ENCODE measurements around the gene LSS.

LSS gene

DNA sequence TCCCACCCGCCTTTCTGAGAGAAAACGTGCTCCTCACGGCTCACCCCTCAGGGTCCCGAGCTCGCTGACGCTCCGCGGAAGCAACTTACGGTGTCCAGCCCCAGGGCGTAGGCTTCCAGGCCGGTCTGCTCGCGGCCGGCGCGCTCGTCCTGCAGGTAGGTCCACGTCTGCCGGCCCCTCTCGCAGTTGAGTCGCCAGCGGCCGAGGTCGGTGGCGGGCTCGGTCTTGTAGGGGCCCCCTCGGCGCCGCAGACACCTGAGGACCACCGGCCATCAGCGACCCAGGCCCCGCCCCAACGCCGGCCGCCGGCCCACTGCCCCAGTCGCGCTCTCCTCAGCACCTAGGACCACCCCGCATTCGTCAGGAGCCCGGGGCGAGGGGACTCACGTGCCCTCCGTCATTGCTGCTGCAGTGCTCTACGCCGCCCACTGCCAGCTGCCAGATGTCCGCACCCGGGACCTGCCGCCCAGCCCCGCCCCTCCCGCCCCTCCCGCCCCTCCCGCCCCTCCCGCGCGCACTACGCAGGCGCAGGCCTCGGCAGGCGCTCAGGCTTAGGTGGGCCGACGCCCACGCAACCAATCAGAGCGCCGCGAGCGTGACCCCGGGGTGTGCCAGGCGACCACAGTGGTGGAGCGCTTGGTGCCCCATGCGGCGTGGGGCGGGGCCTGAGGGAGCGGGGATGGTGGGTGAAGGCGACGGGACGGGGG is at the start of gene LSS:
TSS of gene LSS (minus strand) at position 430 of the 707 bp plus-strand sequence. CDS start at position 401, 29 bp downstream.
- peak; percentile 95 for DNase-seq (ENCODE audit: low spot score)

DNA sequence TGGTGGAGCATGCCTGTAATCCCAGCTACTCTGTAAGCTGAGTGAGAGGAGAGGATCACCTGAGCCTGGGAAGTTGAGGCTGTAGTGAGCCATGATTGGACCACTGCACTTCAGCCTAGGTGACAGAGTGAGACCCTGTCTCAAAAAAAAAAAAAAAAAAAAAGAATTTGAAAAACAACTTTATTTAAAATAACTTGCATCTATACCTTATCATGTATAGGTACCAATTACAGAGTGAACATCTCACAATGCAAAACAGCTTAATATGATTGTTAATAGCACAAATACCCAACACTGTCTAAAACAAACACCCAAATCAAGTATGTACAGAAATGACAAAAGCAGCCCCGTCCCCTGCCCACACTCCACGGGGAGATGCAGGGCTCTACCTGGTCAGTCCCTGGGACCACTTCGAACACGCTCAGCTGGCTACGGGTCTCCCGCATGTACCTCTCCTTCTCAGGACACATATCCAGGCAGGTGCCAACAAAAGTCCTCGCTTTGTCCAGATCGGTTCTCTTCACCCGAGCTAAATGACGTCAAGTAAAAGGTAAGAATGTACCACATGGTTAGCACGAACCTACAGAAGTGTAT is 46.3 kb upstream of the LSS start:
- no peak for DNase-seq (ENCODE audit: low spot score)

GRCh38 chr21:46273341-46273740 is 44.8 kb upstream of the LSS start:
- DNase-seq (ENCODE audit: low spot score) = no peak

DNA sequence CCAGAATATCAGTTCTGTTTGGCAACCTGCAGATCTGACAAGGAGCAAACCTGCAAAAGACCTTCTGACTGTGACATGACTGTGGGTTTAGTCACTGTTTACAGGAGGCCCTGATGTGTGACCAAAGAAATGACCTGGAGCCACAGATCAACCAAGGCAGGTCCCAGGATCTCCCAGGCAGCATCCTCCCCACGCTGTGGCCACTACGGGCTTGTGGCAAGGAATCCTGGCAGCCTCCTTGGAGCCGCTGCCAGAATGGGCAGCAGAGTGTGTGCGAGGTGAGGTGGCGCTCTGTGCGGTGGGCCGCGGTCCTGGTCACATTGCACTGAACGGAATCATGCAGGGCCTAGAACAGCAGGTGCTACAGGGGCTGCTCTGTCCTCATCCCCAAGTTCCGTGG is 40.9 kb upstream of the LSS start:
- DNase-seq (ENCODE audit: low spot score) = no peak

DNA sequence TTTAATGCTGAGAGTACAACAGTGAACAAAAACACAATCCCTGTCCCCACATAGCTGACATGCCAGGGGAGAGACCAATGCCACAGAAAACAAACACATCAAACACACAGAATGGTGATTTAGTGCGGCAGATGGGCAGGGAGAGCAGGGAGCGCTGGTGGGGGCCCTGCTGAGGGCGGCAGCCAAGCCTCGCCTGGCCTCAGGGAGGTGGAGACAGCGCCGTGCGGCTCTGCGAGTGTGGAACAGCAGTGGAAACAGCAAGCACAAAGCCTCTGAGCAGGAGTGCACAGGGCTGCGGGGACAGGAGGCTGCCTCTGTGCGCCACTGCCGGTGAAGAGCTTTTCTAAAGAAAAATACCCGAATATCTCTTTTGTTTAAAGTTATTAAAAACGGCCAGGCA is 39.8 kb upstream of the LSS start:
- DNase-seq (ENCODE audit: low spot score) = no peak

GRCh38 chr21:46266946-46267345 is 38.4 kb upstream of the LSS start:
- DNase-seq (ENCODE audit: low spot score) = no peak

DNA sequence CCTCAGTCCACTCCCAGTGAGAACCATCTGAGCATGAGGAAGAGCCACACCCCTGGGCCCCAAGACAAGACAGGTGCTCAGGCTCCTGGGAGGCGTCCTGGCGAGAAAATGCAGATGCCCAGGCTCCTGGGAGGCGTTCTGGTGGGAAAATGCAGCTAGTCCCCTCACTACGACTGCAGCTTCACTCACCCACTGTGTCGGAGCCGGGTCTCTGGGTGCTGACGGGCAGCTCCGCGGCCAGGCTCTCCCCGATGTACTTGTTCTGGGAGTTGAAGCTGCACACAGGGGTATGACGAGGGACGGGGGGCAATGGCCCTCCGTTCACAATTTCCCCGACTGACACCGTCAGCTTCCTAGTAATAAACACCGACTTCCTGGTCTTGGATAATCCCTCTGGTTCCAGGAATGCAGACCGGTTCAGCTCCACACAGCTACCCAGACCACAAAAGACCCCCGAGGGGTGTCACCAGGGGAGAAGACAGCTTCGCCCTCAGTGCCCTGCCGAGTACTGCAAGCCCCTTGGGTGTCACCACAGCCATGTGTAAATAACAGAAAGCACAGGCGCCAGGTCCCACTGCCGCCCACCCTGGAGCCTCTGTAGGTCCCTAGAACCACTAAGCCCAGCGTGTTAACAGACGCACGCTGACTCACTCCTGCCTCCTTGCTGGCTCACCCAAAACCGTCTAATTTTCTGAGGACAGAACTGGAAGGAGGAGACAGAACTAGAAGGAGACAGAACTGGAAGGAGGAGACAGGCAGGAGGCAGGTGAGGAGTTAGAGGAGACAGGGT is 37.4 kb upstream of the LSS start:
- DNase-seq (ENCODE audit: low spot score) = no peak

GRCh38 chr21:46264690-46265144 is 36.1 kb upstream of the LSS start:
- no peak for DNase-seq (ENCODE audit: low spot score)

GRCh38 chr21:46264046-46264689 is 35.6 kb upstream of the LSS start:
- DNase-seq (ENCODE audit: low spot score) = no peak

- no peak for DNase-seq (ENCODE audit: low spot score)
Observed at GRCh38 chr21:46256501-46256994, 28.0 kb upstream of the LSS start.

DNA sequence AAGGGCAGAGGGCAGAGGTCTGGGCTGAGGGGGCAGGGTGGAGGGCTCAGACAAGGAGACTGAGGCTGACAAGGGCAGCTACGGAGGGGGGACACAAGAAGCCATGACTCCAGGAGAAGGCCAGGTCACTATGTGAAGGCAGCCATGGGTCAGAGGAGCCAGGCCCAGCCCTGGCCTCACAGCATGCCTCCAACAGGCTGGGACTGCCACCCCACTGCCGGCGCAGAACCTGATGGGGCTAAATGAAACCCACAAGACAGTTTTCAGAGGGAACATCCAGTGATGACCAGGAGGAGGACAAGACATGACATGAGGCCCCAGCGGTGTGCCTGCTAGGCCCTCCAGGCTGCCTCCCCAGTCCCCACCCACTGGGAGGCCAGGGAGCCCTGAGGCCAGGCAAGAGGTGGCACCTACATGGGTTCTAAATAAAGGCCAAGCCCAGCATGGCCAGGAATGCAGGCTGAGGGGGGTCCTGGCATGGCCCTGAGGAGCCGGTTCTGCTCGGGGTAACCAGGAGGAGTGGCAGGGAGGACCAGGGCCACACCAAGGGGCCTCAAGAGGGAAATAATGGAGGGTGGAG is 27.3 kb upstream of the LSS start:
- no peak for DNase-seq (ENCODE audit: low spot score)

DNA sequence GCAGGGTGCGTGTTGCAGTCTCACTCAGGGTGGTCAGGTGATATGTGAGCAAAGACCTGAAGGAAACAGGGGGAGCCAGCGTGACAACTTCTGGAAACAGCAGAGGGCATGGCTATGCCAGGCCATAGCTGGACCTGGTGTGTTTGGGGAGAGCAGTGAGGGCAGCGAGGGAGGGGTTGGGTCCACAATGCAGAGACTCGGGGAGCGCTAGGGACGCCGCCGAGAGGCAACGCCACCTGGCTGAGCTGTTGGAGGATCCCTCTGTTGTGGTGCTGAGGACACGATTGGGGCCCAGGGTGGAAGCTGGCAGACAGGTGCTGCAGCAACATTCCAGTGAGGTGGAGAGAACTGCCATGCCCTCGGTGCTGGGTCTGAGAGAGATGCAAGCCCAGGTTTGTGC is 26.6 kb upstream of the LSS start:
- DNase-seq (ENCODE audit: low spot score) = no peak

- DNase-seq (ENCODE audit: low spot score) = no peak
Observed at GRCh38 chr21:46254208-46254975, 25.8 kb upstream of the LSS start.

- no peak for DNase-seq (ENCODE audit: low spot score)
Observed at GRCh38 chr21:46253610-46254124, 25.1 kb upstream of the LSS start.

DNA sequence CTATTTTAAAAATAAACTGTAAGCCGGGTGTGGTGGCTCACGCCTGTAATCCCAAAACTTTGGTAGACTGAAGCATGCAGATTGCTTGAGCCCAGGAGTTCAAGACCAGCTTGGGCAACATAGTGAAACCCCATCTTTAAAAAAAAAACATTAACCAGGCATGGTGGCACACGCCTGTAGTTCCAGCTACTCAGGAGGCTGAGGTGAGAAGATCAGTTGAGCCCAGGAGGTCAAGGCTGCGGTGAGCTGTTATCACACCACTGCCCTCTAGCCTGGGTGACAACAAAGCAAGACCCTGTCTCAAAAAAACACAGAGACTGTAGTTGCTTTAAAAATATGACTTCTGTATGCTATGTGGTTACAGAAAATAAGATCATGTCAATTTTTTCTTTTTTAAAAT is 24.3 kb upstream of the LSS start:
- no peak for DNase-seq (ENCODE audit: low spot score)

DNA sequence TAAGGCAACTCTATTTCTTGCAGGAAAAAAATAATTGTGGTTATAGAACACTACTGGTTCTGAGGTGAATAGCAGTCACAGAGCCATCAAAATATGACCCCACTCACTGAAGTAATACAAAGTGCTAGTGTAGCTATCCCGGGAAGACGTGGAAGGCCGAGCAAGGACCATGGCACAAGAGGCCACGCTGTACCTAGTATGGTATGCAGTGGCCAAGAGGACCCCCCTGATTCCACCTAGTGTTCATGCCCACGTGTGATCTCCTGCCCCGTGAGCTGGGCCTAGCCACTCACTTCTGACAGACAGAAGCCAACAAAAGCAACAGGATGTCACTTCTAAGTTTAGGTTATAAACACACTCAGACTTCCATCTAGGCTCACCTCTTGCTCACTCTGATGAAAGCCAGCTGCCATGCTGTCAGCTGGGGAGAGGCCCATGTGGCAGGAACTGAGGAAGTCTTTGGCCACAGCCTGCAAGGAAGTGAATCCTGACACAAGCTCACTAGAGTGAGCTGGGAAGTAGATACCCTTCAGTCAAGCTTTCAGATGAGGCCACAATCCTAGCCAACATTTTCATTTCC is 21.7 kb upstream of the LSS start:
- no peak for DNase-seq (ENCODE audit: low spot score)

GRCh38 chr21:46248827-46249226 is 20.3 kb upstream of the LSS start:
- DNase-seq (ENCODE audit: low spot score) = no peak

GRCh38 chr21:46248422-46248782 is 19.8 kb upstream of the LSS start:
- no peak for DNase-seq (ENCODE audit: low spot score)

DNA sequence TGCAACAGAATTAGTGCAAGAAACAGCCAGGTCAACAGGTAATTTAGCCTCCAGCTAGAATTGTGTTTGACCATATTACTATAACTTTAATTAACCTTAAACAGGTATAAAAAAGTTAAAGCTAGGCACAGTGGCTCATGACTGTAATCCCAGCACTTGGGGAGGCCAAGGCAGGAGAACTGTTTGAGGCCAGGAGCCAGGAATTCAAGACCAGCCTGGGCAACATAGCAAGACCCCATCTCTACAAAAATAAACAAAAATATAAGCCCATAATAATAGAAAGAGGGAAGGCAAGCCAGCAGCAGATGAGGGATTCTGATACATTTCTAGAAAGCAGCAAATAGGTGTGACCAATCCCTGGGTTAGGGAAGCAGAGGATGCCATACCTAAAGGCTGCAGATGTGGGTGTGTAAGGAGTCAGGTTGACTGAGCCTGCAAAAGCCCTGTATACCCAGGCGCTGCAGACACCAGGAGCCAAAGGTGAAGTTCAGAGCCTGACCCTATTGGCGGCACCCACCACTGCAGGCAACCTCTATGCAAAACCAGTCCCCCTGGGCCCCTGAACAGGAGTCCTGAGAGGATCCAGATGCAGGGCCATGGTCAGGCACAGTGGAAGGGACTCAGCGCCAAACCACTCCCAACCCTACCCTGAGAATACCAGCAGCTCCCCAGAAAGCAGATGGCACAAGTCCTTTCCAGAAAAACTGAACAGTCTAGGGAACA is 19.3 kb upstream of the LSS start:
- no peak for DNase-seq (ENCODE audit: low spot score)

- no peak for DNase-seq (ENCODE audit: low spot score)
Observed at GRCh38 chr21:46246345-46246744, 17.8 kb upstream of the LSS start.
